C4-2B (cell line): ENCODE data around the gene ARHGAP15.

ENCODE experiments used
- H3K27ac ChIP-seq: fragments of 450-650 bp; 2 replicates; pipeline ENCODE4 v1.5.1; 2017
- ZFX ChIP-seq: fragments of 450-650 bp; IDR thresholded peaks from 2 replicates; pipeline ENCODE4 v1.6.1; 2017
- TF ChIP-seq, protein P1 (sequence below): fragments of 450-650 bp; conservative IDR thresholded peaks from 2 replicates; pipeline ENCODE4 v1.5.1; 2017; ENCODE audit warnings: mild to moderate bottlenecking

The ARHGAP15 gene

GRCh38 chr2:143584936-143585335, 455.7 kb downstream of the ARHGAP15 start:
- no peak overlapping the region for H3K27ac ChIP-seq
- TF ChIP-seq, protein P1, sequence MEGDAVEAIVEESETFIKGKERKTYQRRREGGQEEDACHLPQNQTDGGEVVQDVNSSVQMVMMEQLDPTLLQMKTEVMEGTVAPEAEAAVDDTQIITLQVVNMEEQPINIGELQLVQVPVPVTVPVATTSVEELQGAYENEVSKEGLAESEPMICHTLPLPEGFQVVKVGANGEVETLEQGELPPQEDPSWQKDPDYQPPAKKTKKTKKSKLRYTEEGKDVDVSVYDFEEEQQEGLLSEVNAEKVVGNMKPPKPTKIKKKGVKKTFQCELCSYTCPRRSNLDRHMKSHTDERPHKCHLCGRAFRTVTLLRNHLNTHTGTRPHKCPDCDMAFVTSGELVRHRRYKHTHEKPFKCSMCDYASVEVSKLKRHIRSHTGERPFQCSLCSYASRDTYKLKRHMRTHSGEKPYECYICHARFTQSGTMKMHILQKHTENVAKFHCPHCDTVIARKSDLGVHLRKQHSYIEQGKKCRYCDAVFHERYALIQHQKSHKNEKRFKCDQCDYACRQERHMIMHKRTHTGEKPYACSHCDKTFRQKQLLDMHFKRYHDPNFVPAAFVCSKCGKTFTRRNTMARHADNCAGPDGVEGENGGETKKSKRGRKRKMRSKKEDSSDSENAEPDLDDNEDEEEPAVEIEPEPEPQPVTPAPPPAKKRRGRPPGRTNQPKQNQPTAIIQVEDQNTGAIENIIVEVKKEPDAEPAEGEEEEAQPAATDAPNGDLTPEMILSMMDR: no peak
- no peak for TF ChIP-seq ZFX

- TF ChIP-seq, protein P1: no peak
- TF ChIP-seq ZFX: no peak
- H3K27ac ChIP-seq: no peak overlapping the region
These were observed 456.9 kb downstream of the ARHGAP15 start for GRCh38 chr2:143586119-143586518.

DNA sequence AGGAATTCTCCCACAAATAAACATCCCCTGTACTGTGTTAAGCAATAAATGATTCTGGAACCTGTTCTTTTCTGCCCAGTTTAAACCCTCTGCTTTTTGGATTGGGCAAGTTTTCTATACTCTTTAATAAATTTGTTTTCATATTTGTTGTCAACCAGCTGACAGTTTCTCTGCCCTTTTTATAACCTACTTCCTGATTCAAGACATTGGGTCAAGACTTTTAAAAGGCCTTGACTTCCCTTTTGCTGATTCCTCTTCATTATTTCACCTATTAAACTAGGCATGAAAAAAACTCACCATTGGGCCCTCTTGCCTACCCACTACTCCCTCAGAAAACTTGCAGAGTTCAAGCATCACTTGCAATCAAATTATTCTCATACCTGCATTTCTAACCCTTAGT, 459.5 kb downstream of the ARHGAP15 start:
- TF ChIP-seq, protein P1: no peak
- no peak for TF ChIP-seq ZFX

DNA sequence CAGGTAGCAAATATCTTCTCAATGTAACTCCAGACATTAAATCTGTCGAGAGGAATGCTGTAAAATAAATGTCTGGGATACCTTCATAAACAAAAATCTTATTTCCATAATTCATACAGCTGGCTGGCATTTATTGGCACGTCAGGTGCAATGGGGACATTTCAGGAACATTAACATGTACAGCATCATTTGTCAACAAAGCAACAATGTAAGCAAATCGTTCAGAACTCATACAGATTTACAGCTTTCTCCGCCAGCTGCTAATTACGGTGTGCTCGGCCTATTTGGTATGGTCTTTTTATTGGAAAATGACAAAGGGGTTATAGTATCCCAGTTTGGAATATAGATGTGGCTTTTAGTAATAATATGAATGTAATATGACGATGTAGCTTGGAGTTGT, 464.9 kb downstream of the ARHGAP15 start:
- TF ChIP-seq, protein P1: no peak
- TF ChIP-seq ZFX: no peak
- no peak overlapping the region for H3K27ac ChIP-seq

More for the DNA sequence above, 459.5 kb downstream of the ARHGAP15 start:
- no peak overlapping the region for H3K27ac ChIP-seq

DNA sequence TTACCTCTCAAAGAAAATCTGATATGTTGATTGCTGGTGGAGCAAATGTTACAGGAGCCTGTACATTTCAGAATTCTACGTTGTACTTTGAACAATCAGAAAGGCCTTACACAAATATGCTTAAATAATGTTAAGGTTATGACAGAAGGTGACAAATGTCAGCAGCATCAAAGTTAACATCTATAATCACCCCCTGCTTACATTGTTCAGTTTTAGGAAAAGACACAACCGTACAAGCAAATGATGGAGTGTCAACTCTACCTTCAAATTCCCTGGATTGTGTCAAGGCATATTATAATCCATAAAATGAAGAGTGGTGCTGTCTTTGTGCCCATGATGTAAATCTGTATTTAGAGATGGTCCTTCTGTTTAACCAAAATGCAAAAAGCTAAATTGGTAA, 465.5 kb downstream of the ARHGAP15 start:
- TF ChIP-seq ZFX: no peak
- TF ChIP-seq, protein P1: no peak
- H3K27ac ChIP-seq: no peak overlapping the region

DNA sequence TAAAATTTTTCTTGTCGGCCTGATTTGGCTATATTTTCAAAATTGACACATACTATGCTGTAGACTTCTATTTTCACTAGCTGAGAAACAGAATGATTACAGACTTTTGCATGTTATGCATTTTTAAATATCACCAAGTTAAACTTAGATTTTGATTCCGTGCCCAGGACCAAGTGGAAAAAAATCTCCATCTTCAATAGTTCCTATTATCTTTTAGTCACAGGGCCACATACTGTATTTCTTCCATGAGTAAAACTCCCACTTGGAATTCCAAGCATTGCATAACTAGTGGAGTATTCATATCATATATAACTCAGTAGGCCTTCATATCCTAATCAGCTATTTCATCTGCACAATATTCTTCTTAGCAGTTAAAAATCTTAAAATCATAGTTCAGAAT, 470.9 kb downstream of the ARHGAP15 start:
- TF ChIP-seq, protein P1: no peak
- no peak for TF ChIP-seq ZFX
- no peak overlapping the region for H3K27ac ChIP-seq

GRCh38 chr2:143601828-143602227, 472.6 kb downstream of the ARHGAP15 start:
- TF ChIP-seq, protein P1: no peak
- no peak for TF ChIP-seq ZFX
- H3K27ac ChIP-seq: no peak overlapping the region
